T-cell (primary cell): Measurements from ENCODE around the gene FLYWCH1. TPM values are rescaled to one million over a fixed set of nuclear protein-coding genes. Genes with fewer than 3 reads are reported as not detected.
A peak's percentile ranks its signal among the peaks of the same experiment; 100 is the strongest.

Experiments used
- ATAC-seq, 4 experiments: fragments of 200-7000 bp in 3 of 4; fragments of 150-1000 bp in 1 of 4; cut with Tn5 transposase; replicated peaks in 1 of 4; 1 replicate in 3 of 4; 2 replicates in 1 of 4; pipeline ENCODE4 v1.10.0; 2021; ENCODE audit warnings: moderate library complexity in 3 of 4, mild to moderate bottlenecking in 2 of 4, moderate number of reproducible peaks in 1 of 4
- CTCF ChIA-PET, 2 donors: fragments of 300-600 bp; sonication (Branson Sonifier 250); formaldehyde crosslinking; loops; one replicate each; lab custom pipeline; 2022; ENCODE audit warnings: antibody characterized with exemption in 2 of 2; lab: Charles Lee
- POLR2A ChIA-PET, 2 donors: fragments of 300-600 bp; sonication (Branson Sonifier 250); formaldehyde crosslinking; loops; one replicate each; lab custom pipeline; 2022; ENCODE audit warnings: antibody characterized with exemption in 2 of 2; lab: Charles Lee
- DNase-seq, 35 experiments: peaks; one replicate each; pipeline versions ENCODE4 v3.0.0 to v3.0.0-alpha.2; 2013 to 2023
- H3K27ac ChIP-seq: one replicate; pipeline ENCODE4 v1.5.1; 2013; ENCODE audit warnings: low read length
- H3K27me3 ChIP-seq, 2 experiments: replicated peaks in 1 of 2; 1 replicate in 1 of 2; 2 replicates in 1 of 2; pipeline versions ENCODE4 v1.6.1 to v1.7.0; 2013; ENCODE audit warnings: low read length in 1 of 2, mixed read lengths in 1 of 2; ENCODE audit not compliant: control insufficient read depth in 2 of 2, insufficient read depth in 2 of 2; ENCODE audit errors: extremely low read depth in 1 of 2
- H3K36me3 ChIP-seq, 2 donors: 1 replicate in 1 of 2; 2 replicates in 1 of 2; pipeline versions ENCODE4 v1.6.1 to v1.7.0; 2013; ENCODE audit warnings: low read length in 1 of 2; ENCODE audit not compliant: control insufficient read depth in 2 of 2, insufficient read depth in 1 of 2; ENCODE audit errors: extremely low read depth in 1 of 2
- H3K4me1 ChIP-seq, 2 experiments: 1 replicate in 1 of 2; 2 replicates in 1 of 2; pipeline versions ENCODE4 v1.6.1 to v1.7.0; 2013; ENCODE audit warnings: low read length in 2 of 2, mixed read lengths in 1 of 2; ENCODE audit not compliant: insufficient read depth in 2 of 2, control insufficient read depth in 1 of 2; ENCODE audit errors: extremely low read depth in 1 of 2
- H3K4me3 ChIP-seq, 2 donors: 1 replicate in 1 of 2; 2 replicates in 1 of 2; pipeline versions ENCODE4 v1.5.1 to v1.7.0; 2013; ENCODE audit warnings: mild to moderate bottlenecking in 2 of 2, low read length in 1 of 2, moderate library complexity in 1 of 2; ENCODE audit not compliant: control insufficient read depth in 1 of 2; ENCODE audit errors: extremely low read depth in 1 of 2
- H3K9me3 ChIP-seq: 2 replicates; pipeline ENCODE4 v1.7.0; 2013
- H3K27ac Mint-ChIP-seq, 2 donors: one replicate each; pipeline ENCODE4 v1.8.0; 2020 to 2021; ENCODE audit warnings: mild to moderate bottlenecking in 2 of 2, mixed read lengths in 2 of 2
- H3K27me3 Mint-ChIP-seq, 2 donors: one replicate each; pipeline ENCODE4 v1.8.0; 2021 to 2022; ENCODE audit warnings: mixed read lengths in 2 of 2
- H3K36me3 Mint-ChIP-seq: one replicate; pipeline ENCODE4 v1.8.0; 2021; ENCODE audit warnings: mixed read lengths
- H3K4me1 Mint-ChIP-seq, 3 donors: one replicate each; pipeline ENCODE4 v1.8.0; 2020 to 2022; ENCODE audit warnings: mixed read lengths in 3 of 3, mild to moderate bottlenecking in 1 of 3
- H3K4me3 Mint-ChIP-seq, 3 donors: one replicate each; pipeline ENCODE4 v1.8.0; 2020 to 2022; ENCODE audit warnings: mild to moderate bottlenecking in 3 of 3, mixed read lengths in 3 of 3, moderate library complexity in 3 of 3
- H3K9me3 Mint-ChIP-seq, 3 donors: one replicate each; pipeline ENCODE4 v1.8.0; 2020 to 2022; ENCODE audit warnings: mixed read lengths in 3 of 3
- WGBS: methylation state at CpG from one replicate; pipeline ENCODE4 v1.1.5; 2013; ENCODE audit warnings: missing lambda C conversion rate; ENCODE audit not compliant: insufficient coverage; 5-methylcytosine and 5-hydroxymethylcytosine counted together
- total RNA-seq, 35 experiments: library from RNA in 6 of 35; stranded (reverse) in 6 of 35; fragments of 120-200 nt in 1 of 35; gene quantifications; one replicate each; pipeline versions ENCODE4 v1.2.1 to v1.2.4 and lab custom pipeline; 2013 to 2026

FLYWCH1 gene
- total RNA-seq, 5 donors from 2014 or later (not counting 1 experiment from before 2014, with no cell fraction given), result 83.0 to 144 (median 106) TPM

GRCh38 chr16:2871926-2872325 lies 39.8 kb upstream of the FLYWCH1 start:
- no peaks in the 10 kb centered on the region for H3K36me3 Mint-ChIP-seq
- peaks cover 0 to 2% of the 10 kb centered on the region in 2 experiments for H3K27me3 ChIP-seq
- 92% methylated on average over 2 of the region's 6 CpGs for WGBS
- H3K4me3 ChIP-seq, result no peak overlapping the region
- H3K27ac Mint-ChIP-seq, result no peak overlapping the region
- peaks cover 0 to 16% (median 7%) of the 10 kb centered on the region in 3 donors for H3K4me1 Mint-ChIP-seq
- no peaks in the 10 kb centered on the region for H3K9me3 ChIP-seq
- no peak overlapping the region for H3K4me3 Mint-ChIP-seq
- ChIA-PET CTCF (interaction anchor here (0.6 to 1.8 kb wide), 5 partner anchors 11 to 131 kb away, joined by 3 to 5 read pairs (median 5); partner anchors contain the start of genes FLYWCH1 (in 1 of the 2) and FLYWCH2 (in 1 of the 2)), POLR2A (no interaction called here)
- ATAC-seq (no peak), DNase-seq (no peak)
- peaks cover 3 to 21% of the 10 kb centered on the region in 2 experiments for H3K4me1 ChIP-seq
- H3K27me3 Mint-ChIP-seq, result peaks cover 0 to 4% of the 10 kb centered on the region in 2 donors
- H3K9me3 Mint-ChIP-seq, result no peaks in the 10 kb centered on the region
- H3K36me3 ChIP-seq, result no peaks in the 10 kb centered on the region
- H3K27ac ChIP-seq, result no peak overlapping the region

- no peak for ATAC-seq
- no peaks in the 10 kb centered on the region for H3K36me3 Mint-ChIP-seq
- peaks cover 0 to under 1% (median 0%) of the 10 kb centered on the region in 3 donors for H3K4me1 Mint-ChIP-seq
- no peak overlapping the region for H3K27ac Mint-ChIP-seq
- no peaks in the 10 kb centered on the region for H3K36me3 ChIP-seq
- H3K4me1 ChIP-seq, result peaks cover 0 to 8% of the 10 kb centered on the region in 2 experiments
- H3K4me3 ChIP-seq, result no peak overlapping the region
- DNase-seq, result no peak
- no peak overlapping the region for H3K27ac ChIP-seq
- H3K27me3 Mint-ChIP-seq, result peaks cover 0 to 4% of the 10 kb centered on the region in 2 donors
- POLR2A ChIA-PET, result interaction anchor here in 1 of 2 donors (0.7 kb wide), 1 partner anchor 9 kb away, joined by 6 read pairs; no protein-coding TSS in a partner anchor
- CTCF ChIA-PET, result interaction anchor here (0.5 to 0.9 kb wide), 3 partner anchors 24 to 45 kb away, joined by 3 to 6 read pairs (median 4); no protein-coding TSS in a partner anchor
- peaks cover 0 to 2% of the 10 kb centered on the region in 2 experiments for H3K27me3 ChIP-seq
- no peak overlapping the region for H3K4me3 Mint-ChIP-seq
- WGBS, result 63% methylated on average over 15 of the region's 21 CpGs
- no peaks in the 10 kb centered on the region for H3K9me3 Mint-ChIP-seq
- no peaks in the 10 kb centered on the region for H3K9me3 ChIP-seq
These were observed 37.5 kb upstream of the FLYWCH1 start for GRCh38 chr16:2874032-2874911.

- WGBS, result 3% methylated on average over 7 of the region's 25 CpGs
- Mint-ChIP-seq H3K27me3 (no peaks in the 10 kb centered on the region), H3K27ac (no peak overlapping the region), H3K9me3 (no peaks in the 10 kb centered on the region), H3K4me3 (no peak overlapping the region), H3K36me3 (no peaks in the 10 kb centered on the region), H3K4me1 (no peaks in the 10 kb centered on the region)
- Histone ChIP-seq H3K4me3 (no peak overlapping the region), H3K4me1 (peaks cover 0 to 8% of the 10 kb centered on the region in 2 experiments), H3K9me3 (no peaks in the 10 kb centered on the region), H3K36me3 (no peaks in the 10 kb centered on the region), H3K27me3 (peaks cover 0 to 2% of the 10 kb centered on the region in 2 experiments), H3K27ac (no peak overlapping the region)
- ATAC-seq (peak; percentile 98 to 100 (median 99)), DNase-seq (peak; percentile 21 to 86 (median 47))
- ChIA-PET POLR2A (interaction anchor here in 1 of 2 donors (0.7 kb wide), 1 partner anchor 8 kb away, joined by 6 read pairs; no protein-coding TSS in a partner anchor), CTCF (interaction anchor here (0.5 to 0.9 kb wide), 3 partner anchors 23 to 45 kb away, joined by 3 to 6 read pairs (median 4); no protein-coding TSS in a partner anchor)
These were observed 36.8 kb upstream of the FLYWCH1 start for GRCh38 chr16:2874912-2875362.

- 94% methylated on average over 3 of the region's 6 CpGs for WGBS
- DNase-seq (no peak), ATAC-seq (no peak)
- Mint-ChIP-seq H3K27me3 (no peaks in the 10 kb centered on the region), H3K9me3 (no peaks in the 10 kb centered on the region), H3K4me3 (peak overlapping the region in 1 of 3 donors; percentile 15), H3K4me1 (peaks cover 0 to 12% (median 9%) of the 10 kb centered on the region in 3 donors), H3K36me3 (no peaks in the 10 kb centered on the region), H3K27ac (peak overlapping the region in 1 of 2 donors; percentile 38)
- no peak overlapping the region for H3K4me3 ChIP-seq
- peaks cover 5 to 20% of the 10 kb centered on the region in 2 experiments for H3K4me1 ChIP-seq
- H3K27ac ChIP-seq, result no peak overlapping the region
- H3K27me3 ChIP-seq, result peaks cover 0 to 2% of the 10 kb centered on the region in 2 experiments
- ChIA-PET CTCF (no interaction called here), POLR2A (interaction anchor here in 1 of 2 donors (0.6 kb wide), 2 partner anchors 7 to 82 kb away, joined by 5 to 7 read pairs; no protein-coding TSS in a partner anchor)
- no peaks in the 10 kb centered on the region for H3K9me3 ChIP-seq
- no peaks in the 10 kb centered on the region for H3K36me3 ChIP-seq
These were observed 31.8 kb upstream of the FLYWCH1 start for GRCh38 chr16:2879854-2880508.

- Histone ChIP-seq H3K4me1 (peaks cover 5 to 18% of the 10 kb centered on the region in 2 experiments), H3K27me3 (no peaks in the 10 kb centered on the region), H3K27ac (peak overlapping the region; percentile 83), H3K4me3 (peak overlapping the region; percentile 66 to 69), H3K9me3 (no peaks in the 10 kb centered on the region), H3K36me3 (no peaks in the 10 kb centered on the region)
- Mint-ChIP-seq H3K27ac (peak overlapping the region; percentile 96 to 97), H3K36me3 (no peaks in the 10 kb centered on the region), H3K4me1 (peaks cover 0 to 20% (median 11%) of the 10 kb centered on the region in 3 donors), H3K27me3 (no peaks in the 10 kb centered on the region), H3K9me3 (no peaks in the 10 kb centered on the region), H3K4me3 (peak overlapping the region; percentile 87 to 93 (median 90))
- peak in 14 of 35 experiments; percentile 4 to 55 (median 19) for DNase-seq
- ChIA-PET POLR2A (interaction anchor here (0.6 to 1.4 kb wide), 2 partner anchors 30 to 277 kb away, joined by 3 read pairs; partner anchors contain the start of gene FLYWCH1 (in 1 of the 2)), CTCF (interaction anchor here in 1 of 2 donors (0.7 to 2.0 kb wide), 8 partner anchors 9 to 208 kb away, joined by 3 to 15 read pairs (median 6); partner anchors contain the start of gene FLYWCH1)
- whole genome bisulfite sequencing, result 6% methylated on average over 51 of the region's 52 CpGs
- peak in 2 of 4 experiments; percentile 3 to 13 for ATAC-seq
These were observed 29.7 kb upstream of the FLYWCH1 start for GRCh38 chr16:2881783-2882649.
